Measurements from ENCODE around the gene TXNRD2.

GRCh38 chr22:19916941-19917340 is 24.7 kb downstream of the TXNRD2 start:
- TF ChIP-seq POLR2A (IDR thresholded peaks at IDR 0.05) (no peak), EP300 (IDR thresholded peaks at IDR 0.05) (no peak), CTCF (IDR thresholded peaks at IDR 0.05) (no peak)

Measured in tibial nerve (tissue), 4 donors.